K562 (cell line): ENCODE results near the gene CD48. TPM values are rescaled to one million over a fixed set of nuclear protein-coding genes. Genes with fewer than 3 reads are reported as not detected.

ENCODE experiments used
- ATAC-seq: fragments of 200-7000 bp; cut with Tn5 transposase; 3 replicates; pipeline ENCODE4 v1.9.1; 2020; ENCODE audit warnings: moderate library complexity
- BruUV-seq: library from RNA; stranded (reverse); fragments of 400-500 nt; replicated peaks from 2 replicates; lab custom pipeline; 2021; lab: Mats Ljungman, UMichigan
- CTCF ChIA-PET: fragments of 300-600 bp; formaldehyde crosslinking; extraction: SDS; loops from one replicate; lab custom pipeline; 2021; ENCODE audit warnings: low intra/inter-chr PET ratio; lab: Yijun Ruan, JAX
- POLR2A ChIA-PET: fragments of 300-600, 350-650 bp; sonication (Branson Sonifier 250); formaldehyde crosslinking; extraction: SDS; loops from one replicate; lab custom pipeline; 2021; ENCODE audit warnings: antibody characterized with exemption, inconsistent platforms; lab: Yijun Ruan, JAX
- DNase-seq, 4 experiments: peaks; one replicate each; pipeline versions ENCODE4 v3.0.0 to v3.0.0-alpha.2; 2011 to 2018; ENCODE audit warnings: low spot score in 3 of 4, mixed read lengths in 3 of 4; ENCODE audit errors: extremely low read depth in 1 of 4
- FAIRE-seq: peaks from 2 replicates; lab custom pipeline; 2011; peaks lifted over from hg19 to GRCh38; lab: Jason Lieb, UNC
- H2AFZ ChIP-seq: 2 replicates; pipeline ENCODE4 v1.6.0; 2011; ENCODE audit warnings: low read depth, low read length, control low read depth, inconsistent platforms
- H3K27ac ChIP-seq: fragments of 200-600 bp; 3 replicates; pipeline ENCODE4 v1.8.0; 2011; ENCODE audit warnings: low read depth, mild to moderate bottlenecking, control low read depth, inconsistent platforms, low read length, moderate library complexity, mixed read lengths; ENCODE audit errors: extremely low read depth
- H3K27me3 ChIP-seq, 2 experiments: fragments of 300-600 bp in 1 of 2; 2 replicates in 1 of 2; 3 replicates in 1 of 2; pipeline versions ENCODE4 v1.6.0 to v1.8.0; 2011; ENCODE audit warnings: inconsistent platforms in 2 of 2, low read length in 2 of 2, mild to moderate bottlenecking in 1 of 2, mixed read lengths in 1 of 2, moderate library complexity in 1 of 2; ENCODE audit not compliant: control insufficient read depth in 2 of 2, insufficient read depth in 2 of 2
- H3K36me3 ChIP-seq: fragments of 300-600 bp; 3 replicates; pipeline ENCODE4 v1.8.0; 2011; ENCODE audit warnings: mild to moderate bottlenecking, low read length, inconsistent platforms; ENCODE audit not compliant: control insufficient read depth, insufficient read depth
- H3K4me1 ChIP-seq, 2 experiments: fragments of 200-600 bp in 1 of 2; replicated peaks in 1 of 2; 2 replicates in 1 of 2; 3 replicates in 1 of 2; pipeline versions ENCODE4 v1.5.1 to v1.8.0; 2011; ENCODE audit warnings: inconsistent platforms in 2 of 2, low read length in 2 of 2, mild to moderate bottlenecking in 1 of 2, mixed read lengths in 1 of 2, moderate library complexity in 1 of 2; ENCODE audit not compliant: control insufficient read depth in 2 of 2, insufficient read depth in 2 of 2
- H3K4me2 ChIP-seq: 2 replicates; pipeline ENCODE4 v1.6.1; 2011; ENCODE audit warnings: low read length, control low read depth, inconsistent platforms, mixed read lengths; ENCODE audit not compliant: insufficient read depth
- H3K4me3 ChIP-seq: fragments of 200-600 bp; sonication (generic), shearing (Covaris generic); 2 replicates; pipeline ENCODE4 v1.5.1; 2016; ENCODE audit warnings: control low read depth, inconsistent platforms
- H3K79me2 ChIP-seq: fragments of 200-600 bp; 3 replicates; pipeline ENCODE4 v1.8.0; 2011; ENCODE audit warnings: low read length, inconsistent platforms; ENCODE audit not compliant: control insufficient read depth, insufficient read depth
- H3K9ac ChIP-seq, 2 experiments: 2 replicates each; pipeline versions ENCODE4 v1.6.0 to v1.6.1; 2011; ENCODE audit warnings: low read depth in 2 of 2, low read length in 2 of 2, control low read depth in 1 of 2, inconsistent platforms in 1 of 2, mild to moderate bottlenecking in 1 of 2, mixed read lengths in 1 of 2; ENCODE audit not compliant: insufficient read depth in 1 of 2
- H3K9me1 ChIP-seq: one replicate; pipeline ENCODE4 v1.6.0; 2011; ENCODE audit warnings: inconsistent platforms, mild to moderate bottlenecking, low read length, moderate library complexity; ENCODE audit not compliant: control insufficient read depth, insufficient read depth
- H3K9me3 ChIP-seq: replicated peaks from 2 replicates; pipeline ENCODE4 v1.5.1; 2011; ENCODE audit warnings: low read depth, low read length, inconsistent platforms; ENCODE audit not compliant: control insufficient read depth, insufficient read depth
- H4K20me1 ChIP-seq: replicated peaks from 2 replicates; pipeline ENCODE4 v1.6.1; 2011; ENCODE audit warnings: low read length, inconsistent platforms, mixed read lengths; ENCODE audit not compliant: control insufficient read depth, insufficient read depth
- ARID1B ChIP-seq: fragments of 450-650 bp; IDR thresholded peaks from 2 replicates; pipeline ENCODE4 v1.6.1; 2016; ENCODE audit warnings: antibody characterized with exemption, mild to moderate bottlenecking, inconsistent platforms
- CBFA2T2 ChIP-seq: fragments of 450-650 bp; conservative IDR thresholded peaks from 2 replicates; pipeline ENCODE4 v1.6.1; 2017; ENCODE audit warnings: mild to moderate bottlenecking
- CBFA2T3 ChIP-seq: fragments of 450-650 bp; IDR thresholded peaks from 2 replicates; pipeline ENCODE4 v1.6.1; 2017
- CTBP1 ChIP-seq: fragments of 450-650 bp; IDR thresholded peaks from 2 replicates; pipeline ENCODE4 v1.6.1; 2016; ENCODE audit warnings: borderline replicate concordance
- GATA2 ChIP-seq: sonication (generic); formaldehyde crosslinking; IDR thresholded peaks from 2 replicates; pipeline ENCODE4 v1.4.0; 2020; ENCODE audit warnings: mild to moderate bottlenecking, missing genetic modification reagents
- HDAC1 ChIP-seq, 2 experiments: fragments of 450-650 bp; IDR thresholded peaks; 2 replicates each; pipeline ENCODE4 v1.6.1; 2016 to 2017; ENCODE audit warnings: inconsistent platforms in 1 of 2, mild to moderate bottlenecking in 1 of 2, moderate library complexity in 1 of 2
- KAT2B ChIP-seq: IDR thresholded peaks from one replicate; pipeline ENCODE4 v1.6.1; 2012; ENCODE audit warnings: low read depth, mild to moderate bottlenecking, control low read depth, inconsistent platforms, low read length, moderate library complexity
- KDM1A ChIP-seq, 2 experiments: fragments of 450-650 bp; IDR thresholded peaks; 2 replicates each; pipeline ENCODE4 v1.6.1; 2016; ENCODE audit warnings: mild to moderate bottlenecking in 2 of 2
- NCOR1 ChIP-seq: fragments of 450-650 bp; IDR thresholded peaks from 2 replicates; pipeline ENCODE4 v1.6.1; 2016; ENCODE audit warnings: mild to moderate bottlenecking, moderate library complexity
- NR2C1 ChIP-seq, 2 experiments: fragments of 450-650 bp; IDR thresholded peaks; 2 replicates each; pipeline ENCODE4 v1.6.1; 2017; ENCODE audit warnings: mild to moderate bottlenecking in 2 of 2, antibody characterized with exemption in 1 of 2, inconsistent platforms in 1 of 2, missing compliant biosample characterization in 1 of 2, missing genetic modification characterization in 1 of 2
- TAL1 ChIP-seq: fragments of 450-650 bp; IDR thresholded peaks from 2 replicates; pipeline ENCODE4 v1.6.1; 2016; ENCODE audit warnings: mild to moderate bottlenecking
- TCF3 ChIP-seq: sonication (generic); formaldehyde crosslinking; IDR thresholded peaks from 2 replicates; pipeline ENCODE4 v1.4.0; 2020; ENCODE audit warnings: mild to moderate bottlenecking, missing genetic modification reagents
- TEAD4 ChIP-seq, 2 experiments: sonication (generic) in 1 of 2; formaldehyde crosslinking in 1 of 2; IDR thresholded peaks; 2 replicates each; pipeline versions ENCODE4 v1.6.1 to v1.8.0; 2012 to 2022; ENCODE audit warnings: borderline replicate concordance in 1 of 2, inconsistent platforms in 1 of 2, low read length in 1 of 2, mild to moderate bottlenecking in 1 of 2, missing genetic modification reagents in 1 of 2
- WGBS: fragments of 100-300 bp; shearing (Covaris generic); methylation state at CpG from one replicate; pipeline ENCODE4 v1.1.6; 2016; ENCODE audit warnings: low coverage, mixed read lengths; ENCODE audit not compliant: insufficient coverage; ENCODE audit errors: missing lambda C conversion rate; 5-methylcytosine and 5-hydroxymethylcytosine counted together
- in situ Hi-C: fragments of 300-500 bp; cut with MboI; formaldehyde crosslinking; loops from 4 replicates; pipeline ENCODE4 v1.15.0; 2018; ENCODE audit warnings: inconsistent platforms, mixed read lengths
- intact Hi-C: fragments of 100-400 bp; cut with micrococcal nuclease; formaldehyde crosslinking; loops from 2 replicates; pipeline ENCODE4 v1.14.2; 2022
- polyA plus RNA-seq, 8 experiments: library from polyadenylated mRNA; depleted of rRNA in 4 of 8; stranded (reverse) in 5 of 8; unstranded in 3 of 8; fragments of >200 nt; fragmentation: Nextera tagmentation in 2 of 8; fragmentation: Illumina TruSeq in 1 of 8; extraction: Ambion mirVana in 2 of 8; extraction: Trizol in 1 of 8; gene quantifications; 2 replicates each; pipeline versions ENCODE4 v1.2.1 to v1.2.3, GENCODE V29; 2011 to 2014; ENCODE audit warnings: inconsistent platforms in 1 of 8, missing spikeins in 1 of 8
- total RNA-seq, 7 experiments: library from RNA; depleted of rRNA in 6 of 7; stranded (reverse); fragments of >200 nt in 6 of 7; fragmentation: Illumina TruSeq in 2 of 7; extraction: Trizol in 2 of 7; gene quantifications; 2 replicates each; pipeline versions ENCODE4 v1.2.1 to v1.2.3, GENCODE V29; 2011 to 2021; ENCODE audit warnings: low replicate concordance in 1 of 7
- TF ChIP-seq, protein P1 (sequence below): fragments of 250-450 bp; sonication (Bioruptor Pico); IDR thresholded peaks from 2 replicates; pipeline ENCODE4 v1.5.0; 2020; ENCODE audit warnings: mild to moderate bottlenecking
- TF ChIP-seq, protein P2 (sequence below): fragments of 200-800 bp; sonication (Bioruptor generic); IDR thresholded peaks from 2 replicates; pipeline ENCODE4 v1.6.1; 2017; ENCODE audit warnings: missing genetic modification characterization, missing compliant biosample characterization
- TF ChIP-seq, protein P3 (sequence below): IDR thresholded peaks from 3 replicates; pipeline ENCODE4 v1.6.1; 2011; ENCODE audit warnings: borderline replicate concordance, mild to moderate bottlenecking; ENCODE audit not compliant: insufficient read length, insufficient read depth

The CD48 gene
- total and polyA plus RNA-seq, 9 of the 15 experiments (the other 6 are each of a cell fraction or from before 2014, with no cell fraction given), result 0.10 to 0.42 (median 0.29) TPM; not detected in 3

DNA sequence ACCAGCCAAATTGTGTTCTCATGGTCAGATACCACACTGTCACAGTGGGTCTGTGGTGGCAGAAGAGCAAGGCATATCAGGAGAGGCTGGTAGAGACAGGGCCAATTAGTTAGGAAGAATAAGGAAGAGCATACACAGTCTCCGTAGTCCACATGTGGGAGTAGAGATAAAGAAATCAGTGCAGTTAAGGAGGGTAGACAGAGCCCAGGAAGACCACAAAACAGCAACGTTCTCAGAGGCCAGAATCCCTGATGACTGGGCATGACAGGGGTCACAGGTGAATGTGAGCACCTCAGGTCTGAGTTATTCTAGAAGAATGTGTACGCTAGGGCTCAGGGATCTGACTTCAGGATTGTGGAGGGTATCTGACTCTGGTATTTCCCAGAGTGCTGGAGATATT is 31.7 kb downstream of the CD48 start:
- no peak overlapping the region for H3K27ac ChIP-seq
- BruUV-seq, result no TSS peak
- H3K79me2 ChIP-seq, result no peaks in the 10 kb centered on the region
- no peak overlapping the region for H3K4me3 ChIP-seq
- ChIA-PET POLR2A (interaction anchor here (0.6 kb wide), 1 partner anchor 210 kb away, joined by 3 read pairs; no protein-coding TSS in a partner anchor), CTCF (interaction anchor here (2.5 kb wide), 1 partner anchor 88 kb away, joined by 9 read pairs; no protein-coding TSS in a partner anchor)
- ATAC-seq (no peak), DNase-seq (peak in 1 of 4 experiments; percentile 8), FAIRE-seq (no peak)
- H3K9me3 ChIP-seq, result no peaks in the 10 kb centered on the region
- no peak overlapping the region for H2AFZ ChIP-seq
- peaks cover 5% of the 10 kb centered on the region; the same call in 1 of the 2 replicates for H4K20me1 ChIP-seq
- H3K27me3 ChIP-seq, result no peaks in the 10 kb centered on the region; a peak in 1 of 5 replicates
- in situ Hi-C loops (loop anchor here (5.0 kb wide), 1 partner anchor 248 kb away; no protein-coding TSS in a partner anchor), intact Hi-C loops (loop anchor here (5.0 kb wide), 1 partner anchor 312 kb away; no protein-coding TSS in a partner anchor)
- H3K36me3 ChIP-seq, result no peaks in the 10 kb centered on the region
- peaks cover 4 to 15% of the 10 kb centered on the region in 2 experiments for H3K4me1 ChIP-seq
- WGBS, result 20% methylated on average over 3 of the region's 3 CpGs
- no peak overlapping the region for H3K4me2 ChIP-seq
- no peaks in the 10 kb centered on the region for H3K9me1 ChIP-seq
- no peak overlapping the region for H3K9ac ChIP-seq
- peak; percentile 63 for TF ChIP-seq TEAD4 (IDR thresholded peaks at IDR 0.05; ENCODE audit: low read length)
- TF ChIP-seq TEAD4 (CRISPR knock-in tag; IDR thresholded peaks at IDR 0.05; ENCODE audit: borderline replicate concordance), result no peak
- peak in 1 of 2 experiments; percentile 72; a peak in 2 of 4 replicates for TF ChIP-seq HDAC1 (IDR thresholded peaks at IDR 0.05)
- TF ChIP-seq CTBP1, result peak; percentile 54; the same call in 1 of the 2 replicates
- TF ChIP-seq CBFA2T3, result peak; percentile 84
- TF ChIP-seq CBFA2T2, result peak; percentile 61
- TF ChIP-seq, protein P1, sequence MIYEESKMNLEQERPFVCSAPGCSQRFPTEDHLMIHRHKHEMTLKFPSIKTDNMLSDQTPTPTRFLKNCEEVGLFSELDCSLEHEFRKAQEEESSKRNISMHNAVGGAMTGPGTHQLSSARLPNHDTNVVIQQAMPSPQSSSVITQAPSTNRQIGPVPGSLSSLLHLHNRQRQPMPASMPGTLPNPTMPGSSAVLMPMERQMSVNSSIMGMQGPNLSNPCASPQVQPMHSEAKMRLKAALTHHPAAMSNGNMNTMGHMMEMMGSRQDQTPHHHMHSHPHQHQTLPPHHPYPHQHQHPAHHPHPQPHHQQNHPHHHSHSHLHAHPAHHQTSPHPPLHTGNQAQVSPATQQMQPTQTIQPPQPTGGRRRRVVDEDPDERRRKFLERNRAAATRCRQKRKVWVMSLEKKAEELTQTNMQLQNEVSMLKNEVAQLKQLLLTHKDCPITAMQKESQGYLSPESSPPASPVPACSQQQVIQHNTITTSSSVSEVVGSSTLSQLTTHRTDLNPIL (CRISPR knock-in tag), result no peak
- 0 out of 2 replicates have a peak, but pooled peaks have one; percentile 9 for TF ChIP-seq GATA2 (CRISPR knock-in tag)
- TF ChIP-seq TAL1, result peak; percentile 52
- TF ChIP-seq KDM1A (IDR thresholded peaks at IDR 0.05), result peak; percentile 89 to 93
- peak; percentile 65 for TF ChIP-seq ARID1B
- TF ChIP-seq TCF3 (CRISPR knock-in tag), result peak; percentile 77
- peak; percentile 38; the same call in 1 of the 2 replicates for TF ChIP-seq NCOR1
- TF ChIP-seq, protein P2, sequence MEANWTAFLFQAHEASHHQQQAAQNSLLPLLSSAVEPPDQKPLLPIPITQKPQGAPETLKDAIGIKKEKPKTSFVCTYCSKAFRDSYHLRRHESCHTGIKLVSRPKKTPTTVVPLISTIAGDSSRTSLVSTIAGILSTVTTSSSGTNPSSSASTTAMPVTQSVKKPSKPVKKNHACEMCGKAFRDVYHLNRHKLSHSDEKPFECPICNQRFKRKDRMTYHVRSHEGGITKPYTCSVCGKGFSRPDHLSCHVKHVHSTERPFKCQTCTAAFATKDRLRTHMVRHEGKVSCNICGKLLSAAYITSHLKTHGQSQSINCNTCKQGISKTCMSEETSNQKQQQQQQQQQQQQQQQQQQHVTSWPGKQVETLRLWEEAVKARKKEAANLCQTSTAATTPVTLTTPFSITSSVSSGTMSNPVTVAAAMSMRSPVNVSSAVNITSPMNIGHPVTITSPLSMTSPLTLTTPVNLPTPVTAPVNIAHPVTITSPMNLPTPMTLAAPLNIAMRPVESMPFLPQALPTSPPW (CRISPR knock-in tag), result peak; percentile 71
- TF ChIP-seq, protein P3, sequence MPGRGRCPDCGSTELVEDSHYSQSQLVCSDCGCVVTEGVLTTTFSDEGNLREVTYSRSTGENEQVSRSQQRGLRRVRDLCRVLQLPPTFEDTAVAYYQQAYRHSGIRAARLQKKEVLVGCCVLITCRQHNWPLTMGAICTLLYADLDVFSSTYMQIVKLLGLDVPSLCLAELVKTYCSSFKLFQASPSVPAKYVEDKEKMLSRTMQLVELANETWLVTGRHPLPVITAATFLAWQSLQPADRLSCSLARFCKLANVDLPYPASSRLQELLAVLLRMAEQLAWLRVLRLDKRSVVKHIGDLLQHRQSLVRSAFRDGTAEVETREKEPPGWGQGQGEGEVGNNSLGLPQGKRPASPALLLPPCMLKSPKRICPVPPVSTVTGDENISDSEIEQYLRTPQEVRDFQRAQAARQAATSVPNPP, result no peak
- TF ChIP-seq NR2C1 (IDR thresholded peaks at IDR 0.05), result peak; percentile 33; the same call in 1 of the 2 replicates
- TF ChIP-seq NR2C1 (tag; IDR thresholded peaks at IDR 0.05), result no peak
- no peak for TF ChIP-seq KAT2B
